Endothelial cell of umbilical vein (primary cell): ENCODE results near the gene NTS. TPM values are rescaled to one million over a fixed set of nuclear protein-coding genes. Genes with fewer than 3 reads are reported as not detected.

Source experiments
- BruUV-seq: library from RNA; stranded (reverse); fragments of 400-500 nt; replicated peaks from 2 replicates; lab custom pipeline; 2021; lab: Mats Ljungman, UMichigan
- CTCF ChIA-PET: fragments of 300-600, 350-600 bp; sonication (Branson Sonifier 250); formaldehyde crosslinking; loops from one replicate; lab custom pipeline; 2021; ENCODE audit warnings: antibody characterized with exemption, inconsistent platforms; lab: Charles Lee
- POLR2A ChIA-PET: fragments of 300-600, 350-600 bp; sonication (Branson Sonifier 250); formaldehyde crosslinking; loops from one replicate; lab custom pipeline; 2021; ENCODE audit warnings: antibody characterized with exemption, inconsistent platforms; lab: Charles Lee
- DNase-seq: peaks from one replicate; pipeline ENCODE4 v3.0.0-alpha.2; 2011; ENCODE audit warnings: low read depth, low spot score
- FAIRE-seq: peaks from 2 replicates; lab custom pipeline; 2011; peaks lifted over from hg19 to GRCh38; lab: Jason Lieb, UNC
- H2AFZ ChIP-seq: 2 replicates; pipeline ENCODE4 v1.6.0; 2012; ENCODE audit warnings: low read depth, low read length, control low read depth, inconsistent platforms
- H3K27ac ChIP-seq: 2 replicates; pipeline ENCODE4 v1.5.1; 2011; ENCODE audit warnings: low read depth, mild to moderate bottlenecking, control low read depth, low read length, moderate library complexity; ENCODE audit not compliant: insufficient read depth
- H3K27me3 ChIP-seq, 2 experiments: 2 replicates each; pipeline versions ENCODE4 v1.6.0 to v1.6.1; 2011; ENCODE audit warnings: low read length in 2 of 2, mixed read lengths in 1 of 2; ENCODE audit not compliant: control insufficient read depth in 2 of 2, insufficient read depth in 2 of 2
- H3K36me3 ChIP-seq, 2 experiments: 2 replicates in 1 of 2; 3 replicates in 1 of 2; pipeline ENCODE4 v1.5.1; 2011; ENCODE audit warnings: low read length in 2 of 2, mild to moderate bottlenecking in 1 of 2, moderate library complexity in 1 of 2; ENCODE audit not compliant: control insufficient read depth in 2 of 2, insufficient read depth in 2 of 2; ENCODE audit errors: extremely low read depth in 1 of 2
- H3K4me1 ChIP-seq: 3 replicates; pipeline ENCODE4 v1.5.1; 2011; ENCODE audit warnings: mild to moderate bottlenecking, low read length; ENCODE audit not compliant: control insufficient read depth, insufficient read depth; ENCODE audit errors: extremely low read depth
- H3K4me2 ChIP-seq: 2 replicates; pipeline ENCODE4 v1.6.1; 2011; ENCODE audit warnings: low read length, control low read depth, mixed read lengths; ENCODE audit not compliant: insufficient read depth
- H3K4me3 ChIP-seq, 3 experiments: fragments of 200-600 bp in 1 of 3; sonication (generic), shearing (Covaris generic) in 1 of 3; replicated peaks in 1 of 3; 2 replicates each; pipeline ENCODE4 v1.5.1; 2011 to 2016; ENCODE audit warnings: control low read depth in 3 of 3, low read length in 3 of 3, mild to moderate bottlenecking in 2 of 3, inconsistent platforms in 1 of 3, low read depth in 1 of 3, moderate library complexity in 1 of 3; ENCODE audit not compliant: insufficient read depth in 1 of 3
- H3K79me2 ChIP-seq: 2 replicates; pipeline ENCODE4 v1.6.0; 2012; ENCODE audit warnings: low read length, inconsistent platforms; ENCODE audit not compliant: control insufficient read depth, insufficient read depth
- H3K9ac ChIP-seq: replicated peaks from 2 replicates; pipeline ENCODE3; 2011; ENCODE audit warnings: low read length, control low read depth; ENCODE audit not compliant: insufficient read depth; ENCODE audit errors: extremely low read depth
- H3K9me1 ChIP-seq: replicated peaks from 3 replicates; pipeline ENCODE4 v1.6.0; 2011; ENCODE audit warnings: mild to moderate bottlenecking, low read length; ENCODE audit not compliant: control insufficient read depth, insufficient read depth; ENCODE audit errors: extremely low read depth
- H3K9me3 ChIP-seq: replicated peaks from 2 replicates; pipeline ENCODE4 v1.5.1; 2012; ENCODE audit warnings: low read length, inconsistent platforms; ENCODE audit not compliant: control insufficient read depth, insufficient read depth
- H4K20me1 ChIP-seq: replicated peaks from 2 replicates; pipeline ENCODE3; 2011; ENCODE audit warnings: mild to moderate bottlenecking, low read length; ENCODE audit not compliant: control insufficient read depth, insufficient read depth; ENCODE audit errors: extremely low read depth
- CTCF ChIP-seq, 2 donors: IDR thresholded peaks; 1 replicate in 1 of 2; 2 replicates in 1 of 2; pipeline ENCODE4 v1.5.1; 2011; ENCODE audit warnings: low read length in 2 of 2, mild to moderate bottlenecking in 2 of 2, moderate library complexity in 2 of 2, control low read depth in 1 of 2, inconsistent platforms in 1 of 2, low read depth in 1 of 2; ENCODE audit not compliant: insufficient read depth in 1 of 2; ENCODE audit errors: extremely low read depth in 1 of 2
- EZH2 ChIP-seq: IDR thresholded peaks from 2 replicates; pipeline ENCODE4 v1.6.1; 2012; ENCODE audit warnings: borderline replicate concordance, low read depth, mild to moderate bottlenecking, moderate library complexity, low read length, inconsistent platforms; ENCODE audit not compliant: severe bottlenecking
- JUN ChIP-seq: IDR thresholded peaks from 2 replicates; pipeline ENCODE4 v1.6.1; 2011; ENCODE audit warnings: borderline replicate concordance, low read depth; ENCODE audit not compliant: insufficient read length, insufficient read depth
- MAX ChIP-seq: IDR thresholded peaks from 2 replicates; pipeline ENCODE4 v1.6.1; 2011; ENCODE audit not compliant: insufficient read depth, insufficient read length
- MYC ChIP-seq: IDR thresholded peaks from one replicate; pipeline ENCODE4 v1.6.1; 2011; ENCODE audit warnings: mild to moderate bottlenecking, low read depth, low read length
- POLR2A ChIP-seq: IDR thresholded peaks from 2 replicates; pipeline ENCODE4 v1.6.1; 2012; ENCODE audit warnings: low read depth, mild to moderate bottlenecking, control low read depth, low read length
- POLR2AphosphoS5 ChIP-seq: IDR thresholded peaks from 2 replicates; pipeline ENCODE4 v1.6.1; 2012; ENCODE audit warnings: low read depth, mild to moderate bottlenecking, control low read depth, low read length, moderate library complexity; ENCODE audit not compliant: insufficient read depth
- dilution Hi-C: fragments of 300-500 bp; cut with MboI; formaldehyde crosslinking; loops from one replicate; pipeline ENCODE4 v1.15.0; 2019; ENCODE audit warnings: low sequenced_read_pairs; ENCODE audit not compliant: extremely low pct_ligation_motif_present
- intact Hi-C: fragments of 100-400 bp; cut with micrococcal nuclease; formaldehyde crosslinking; loops from one replicate; pipeline ENCODE4 v1.10.0; 2022
- polyA plus RNA-seq, 4 experiments: library from polyadenylated mRNA; depleted of rRNA in 3 of 4; stranded (reverse) in 3 of 4; unstranded in 1 of 4; fragments of >200 nt; gene quantifications; 2 replicates each; pipeline versions ENCODE4 v1.2.1 to v1.2.3, GENCODE V29; 2011 to 2012; ENCODE audit warnings: missing spikeins in 1 of 4
- total RNA-seq: library from RNA; stranded (reverse); gene quantifications from 2 replicates; pipeline ENCODE4 v1.2.3, GENCODE V29; 2021

NTS gene
- total and polyA plus RNA-seq, 2 donors (not counting 3 experiments of a cell fraction or from before 2014, with no cell fraction given) = not detected

GRCh38 chr12:85849344-85849743 lies 24.8 kb upstream of the NTS start:
- Histone ChIP-seq H3K4me1 (no peaks in the 10 kb centered on the region), H3K4me2 (no peak overlapping the region), H3K9me1 (no peaks in the 10 kb centered on the region), H3K27me3 (no peaks in the 10 kb centered on the region), H3K9ac (no peak overlapping the region), H3K4me3 (no peak overlapping the region), H3K9me3 (no peaks in the 10 kb centered on the region), H3K27ac (no peak overlapping the region), H2AFZ (no peak overlapping the region), H4K20me1 (no peaks in the 10 kb centered on the region), H3K79me2 (no peaks in the 10 kb centered on the region), H3K36me3 (no peaks in the 10 kb centered on the region)
- FAIRE-seq (no peak), DNase-seq (no peak)
- CTCF ChIA-PET = no interaction called here
- POLR2A ChIA-PET = no interaction called here
- no TSS peak for BruUV-seq
- dilution Hi-C loops = no loop called here
- TF ChIP-seq MYC = no peak
- no peak for TF ChIP-seq POLR2A
- no peak for TF ChIP-seq POLR2AphosphoS5
- TF ChIP-seq MAX = no peak
- TF ChIP-seq EZH2 = no peak
- TF ChIP-seq CTCF (IDR thresholded peaks at IDR 0.05; ENCODE audit: extremely low read depth in 1 of 2, insufficient read depth in 1 of 2, low read depth in 1 of 2, low read length in 2 of 2) = no peak
- no peak for TF ChIP-seq JUN
- intact Hi-C loops = no loop called here
